ENCODE data around the gene TP53BP2. TPM values are rescaled to one million over a fixed set of nuclear protein-coding genes. Genes with fewer than 3 reads are reported as not detected.
A peak's percentile ranks its signal among the peaks of the same experiment; 100 is the strongest.

Gene TP53BP2
- total and polyA plus RNA-seq, 12 donors: 5.9 to 25.3 (median 20.1) TPM

DNA sequence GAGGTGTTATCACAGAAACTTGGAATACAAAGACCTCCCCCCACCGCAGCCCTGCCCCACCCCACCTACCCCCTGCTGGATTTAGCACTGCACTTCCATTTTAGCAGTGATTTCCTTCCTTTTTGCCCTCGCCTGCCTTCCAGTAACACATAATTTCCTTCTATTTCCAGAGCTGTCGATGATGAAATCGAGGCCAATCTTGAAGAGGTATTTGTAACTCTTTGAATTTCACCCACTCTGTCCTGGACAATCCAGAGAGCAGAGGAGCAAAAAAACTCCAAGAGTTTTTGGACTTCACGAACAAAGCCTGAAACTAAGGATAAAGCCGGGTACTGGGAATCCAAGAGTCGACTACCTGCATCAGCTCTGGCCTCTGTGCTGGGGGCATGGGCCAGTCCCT lies 84.3 kb downstream of the TP53BP2 start:
- H3K27me3 ChIP-seq: no peaks in the 10 kb centered on the region
- no peak for DNase-seq
- no peak for ATAC-seq
- H3K4me3 ChIP-seq: no peak overlapping the region
- H3K36me3 ChIP-seq: peaks cover 0 to 100% (median 63%) of the 10 kb centered on the region in 9 donors
- H3K9me3 ChIP-seq: no peaks in the 10 kb centered on the region
- intact Hi-C loops (cut with DNase I): no loop called here
- H3K4me1 ChIP-seq: peaks cover 0 to 24% (median 0%) of the 10 kb centered on the region in 9 donors
- WGBS, 2 donors: 67 to 68% methylated on average over 7 of the region's 7 CpGs
- TF ChIP-seq, protein P1, sequence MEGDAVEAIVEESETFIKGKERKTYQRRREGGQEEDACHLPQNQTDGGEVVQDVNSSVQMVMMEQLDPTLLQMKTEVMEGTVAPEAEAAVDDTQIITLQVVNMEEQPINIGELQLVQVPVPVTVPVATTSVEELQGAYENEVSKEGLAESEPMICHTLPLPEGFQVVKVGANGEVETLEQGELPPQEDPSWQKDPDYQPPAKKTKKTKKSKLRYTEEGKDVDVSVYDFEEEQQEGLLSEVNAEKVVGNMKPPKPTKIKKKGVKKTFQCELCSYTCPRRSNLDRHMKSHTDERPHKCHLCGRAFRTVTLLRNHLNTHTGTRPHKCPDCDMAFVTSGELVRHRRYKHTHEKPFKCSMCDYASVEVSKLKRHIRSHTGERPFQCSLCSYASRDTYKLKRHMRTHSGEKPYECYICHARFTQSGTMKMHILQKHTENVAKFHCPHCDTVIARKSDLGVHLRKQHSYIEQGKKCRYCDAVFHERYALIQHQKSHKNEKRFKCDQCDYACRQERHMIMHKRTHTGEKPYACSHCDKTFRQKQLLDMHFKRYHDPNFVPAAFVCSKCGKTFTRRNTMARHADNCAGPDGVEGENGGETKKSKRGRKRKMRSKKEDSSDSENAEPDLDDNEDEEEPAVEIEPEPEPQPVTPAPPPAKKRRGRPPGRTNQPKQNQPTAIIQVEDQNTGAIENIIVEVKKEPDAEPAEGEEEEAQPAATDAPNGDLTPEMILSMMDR (IDR thresholded peaks at IDR 0.05): no peak
- peak overlapping the region in 1 of 10 donors; percentile 7 for H3K27ac ChIP-seq

DNA sequence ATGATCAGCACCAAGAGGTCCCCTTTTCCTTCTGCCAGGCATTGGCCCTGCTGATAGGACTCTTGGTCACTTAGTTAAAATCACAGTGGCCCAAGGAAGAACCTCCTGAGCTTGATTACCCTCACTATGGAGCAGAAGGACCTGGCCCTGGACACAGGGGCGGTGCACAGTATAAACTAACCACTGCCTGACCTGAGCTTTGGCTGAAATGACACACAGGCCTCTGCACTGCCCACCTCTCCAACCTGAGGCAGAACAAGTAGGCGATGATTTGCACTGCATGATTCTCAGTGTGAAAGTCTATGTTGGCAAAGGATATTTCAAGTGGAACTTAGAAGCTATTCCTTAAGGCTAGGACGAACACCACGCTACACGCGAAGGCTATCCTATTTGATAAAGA lies 84.9 kb downstream of the TP53BP2 start:
- no peaks in the 10 kb centered on the region for H3K27me3 ChIP-seq
- ATAC-seq: no peak
- DNase-seq: no peak
- peaks cover 0 to 24% (median 0%) of the 10 kb centered on the region in 9 donors for H3K4me1 ChIP-seq
- H3K9me3 ChIP-seq: no peaks in the 10 kb centered on the region
- intact Hi-C loops (cut with DNase I): no loop called here
- WGBS, 2 donors: 78 to 86% methylated on average over 6 of the region's 6 CpGs
- TF ChIP-seq, protein P1 (IDR thresholded peaks at IDR 0.05): no peak
- H3K36me3 ChIP-seq: peaks cover 0 to 100% (median 63%) of the 10 kb centered on the region in 9 donors
- peak overlapping the region in 2 of 10 donors; percentile 7 to 36 for H3K27ac ChIP-seq
- H3K4me3 ChIP-seq: no peak overlapping the region

GRCh38 chr1:223759273-223759672 lies 86.5 kb downstream of the TP53BP2 start:
- H3K4me3 ChIP-seq: no peak overlapping the region
- H3K9me3 ChIP-seq: no peaks in the 10 kb centered on the region
- H3K4me1 ChIP-seq: peaks cover 0 to 15% (median 0%) of the 10 kb centered on the region in 9 donors
- WGBS, 2 donors: 86 to 89% methylated on average over 13 of the region's 13 CpGs
- no peak for ATAC-seq
- no peak overlapping the region for H3K27ac ChIP-seq
- no peak for DNase-seq
- H3K27me3 ChIP-seq: no peaks in the 10 kb centered on the region
- H3K36me3 ChIP-seq: peaks cover 0 to 100% (median 76%) of the 10 kb centered on the region in 9 donors
- TF ChIP-seq, protein P1 (IDR thresholded peaks at IDR 0.05): no peak
- intact Hi-C loops (cut with DNase I): no loop called here

DNA sequence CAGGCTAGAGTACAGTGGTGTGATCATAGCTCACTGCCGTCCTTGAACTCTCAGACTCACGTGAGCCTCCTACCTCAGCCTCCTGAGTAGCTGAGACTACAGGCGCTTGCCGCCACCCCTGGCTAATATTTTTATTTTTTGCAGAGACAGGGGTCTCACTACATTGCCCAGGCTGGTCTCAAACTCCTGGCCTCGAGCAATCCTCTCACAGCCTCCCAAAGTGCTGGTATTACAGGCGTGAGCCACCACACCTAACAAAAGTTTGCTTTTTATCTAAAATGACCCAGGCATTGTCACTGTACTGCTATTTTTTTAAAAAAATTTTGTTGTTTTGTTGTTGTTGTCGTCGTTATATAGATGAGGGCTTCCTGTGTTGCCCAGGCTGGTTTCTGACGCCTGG lies 87.0 kb downstream of the TP53BP2 start:
- Histone ChIP-seq H3K27me3 (no peaks in the 10 kb centered on the region), H3K4me1 (peaks cover 0 to 15% (median 0%) of the 10 kb centered on the region in 9 donors), H3K4me3 (no peak overlapping the region), H3K27ac (no peak overlapping the region), H3K9me3 (no peaks in the 10 kb centered on the region), H3K36me3 (peaks cover 0 to 100% (median 78%) of the 10 kb centered on the region in 9 donors)
- DNase-seq: no peak
- WGBS, 2 donors: 94 to 96% methylated on average over 9 of the region's 9 CpGs
- TF ChIP-seq, protein P1 (IDR thresholded peaks at IDR 0.05): no peak
- no peak for ATAC-seq
- intact Hi-C loops (cut with DNase I): no loop called here

Measured in heart right ventricle (tissue), 16 donors.